Nephron (organoid): ENCODE results near the gene EFCAB11.

ENCODE experiments used
- H3K27ac Mint-ChIP-seq, 3 experiments: 2 replicates each; pipeline ENCODE4 v1.8.0; 2020; ENCODE audit warnings: mixed read lengths in 3 of 3, mild to moderate bottlenecking in 2 of 3, moderate library complexity in 1 of 3
- H3K27me3 Mint-ChIP-seq: 2 replicates; pipeline ENCODE4 v1.8.0; 2021; ENCODE audit warnings: low read depth, mild to moderate bottlenecking, moderate library complexity, mixed read lengths
- H3K36me3 Mint-ChIP-seq: 2 replicates; pipeline ENCODE4 v1.8.0; 2020; ENCODE audit warnings: low read depth, mixed read lengths
- H3K4me1 Mint-ChIP-seq: 2 replicates; pipeline ENCODE4 v1.8.0; 2020; ENCODE audit warnings: mixed read lengths
- H3K4me3 Mint-ChIP-seq, 3 experiments: 2 replicates each; pipeline ENCODE4 v1.8.0; 2020; ENCODE audit warnings: mild to moderate bottlenecking in 3 of 3, mixed read lengths in 3 of 3, moderate library complexity in 2 of 3
- H3K9me3 Mint-ChIP-seq: 2 replicates; pipeline ENCODE4 v1.8.0; 2020; ENCODE audit warnings: mixed read lengths
- TF ChIP-seq, protein P1 (sequence below), 3 experiments: fragments of 200-600 bp; sonication (generic); IDR thresholded peaks; one replicate each; pipeline ENCODE4 v1.5.0; 2021; ENCODE audit warnings: antibody characterized with exemption in 3 of 3; ENCODE audit not compliant: unreplicated experiment in 3 of 3

The EFCAB11 gene

DNA sequence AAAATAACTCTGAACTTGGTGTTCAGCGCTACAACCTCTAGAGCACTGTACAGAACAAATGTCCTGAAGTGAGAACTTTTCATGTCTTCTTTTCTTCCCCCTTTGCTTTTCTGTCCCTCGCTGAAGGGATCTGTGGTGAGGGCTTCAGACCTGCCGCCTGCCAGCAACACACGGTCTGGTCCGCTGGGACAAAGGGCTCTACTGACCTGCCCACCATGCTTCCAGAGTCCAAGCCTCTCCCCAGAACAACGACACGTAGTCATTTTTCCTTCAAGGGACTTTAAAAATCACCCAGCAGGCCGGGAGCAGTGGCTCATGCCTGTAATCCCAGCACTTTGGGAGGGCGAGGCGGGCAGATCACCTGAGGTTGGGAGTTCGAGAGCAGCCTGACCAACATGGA lies 140.4 kb downstream of the EFCAB11 start:
- peak overlapping the region; percentile 5 to 81 (median 9) for H3K27ac Mint-ChIP-seq
- peaks cover 49% of the 10 kb centered on the region for H3K4me1 Mint-ChIP-seq
- TF ChIP-seq, protein P1, sequence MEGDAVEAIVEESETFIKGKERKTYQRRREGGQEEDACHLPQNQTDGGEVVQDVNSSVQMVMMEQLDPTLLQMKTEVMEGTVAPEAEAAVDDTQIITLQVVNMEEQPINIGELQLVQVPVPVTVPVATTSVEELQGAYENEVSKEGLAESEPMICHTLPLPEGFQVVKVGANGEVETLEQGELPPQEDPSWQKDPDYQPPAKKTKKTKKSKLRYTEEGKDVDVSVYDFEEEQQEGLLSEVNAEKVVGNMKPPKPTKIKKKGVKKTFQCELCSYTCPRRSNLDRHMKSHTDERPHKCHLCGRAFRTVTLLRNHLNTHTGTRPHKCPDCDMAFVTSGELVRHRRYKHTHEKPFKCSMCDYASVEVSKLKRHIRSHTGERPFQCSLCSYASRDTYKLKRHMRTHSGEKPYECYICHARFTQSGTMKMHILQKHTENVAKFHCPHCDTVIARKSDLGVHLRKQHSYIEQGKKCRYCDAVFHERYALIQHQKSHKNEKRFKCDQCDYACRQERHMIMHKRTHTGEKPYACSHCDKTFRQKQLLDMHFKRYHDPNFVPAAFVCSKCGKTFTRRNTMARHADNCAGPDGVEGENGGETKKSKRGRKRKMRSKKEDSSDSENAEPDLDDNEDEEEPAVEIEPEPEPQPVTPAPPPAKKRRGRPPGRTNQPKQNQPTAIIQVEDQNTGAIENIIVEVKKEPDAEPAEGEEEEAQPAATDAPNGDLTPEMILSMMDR (IDR thresholded peaks at IDR 0.05; ENCODE audit: unreplicated experiment in 3 of 3) = no peak
- H3K36me3 Mint-ChIP-seq = no peaks in the 10 kb centered on the region
- no peak overlapping the region for H3K4me3 Mint-ChIP-seq
- H3K9me3 Mint-ChIP-seq = no peaks in the 10 kb centered on the region
- no peaks in the 10 kb centered on the region for H3K27me3 Mint-ChIP-seq

- H3K36me3 Mint-ChIP-seq = no peaks in the 10 kb centered on the region
- H3K27ac Mint-ChIP-seq = peak overlapping the region; percentile 5 to 81 (median 18)
- H3K4me3 Mint-ChIP-seq = no peak overlapping the region
- no peaks in the 10 kb centered on the region for H3K9me3 Mint-ChIP-seq
- H3K4me1 Mint-ChIP-seq = peaks cover 49% of the 10 kb centered on the region
- TF ChIP-seq, protein P1 (IDR thresholded peaks at IDR 0.05; ENCODE audit: unreplicated experiment in 3 of 3) = no peak
- H3K27me3 Mint-ChIP-seq = no peaks in the 10 kb centered on the region
Measured at GRCh38 chr14:89813617-89814031, 140.9 kb downstream of the EFCAB11 start.

GRCh38 chr14:89811954-89812575 lies 142.5 kb downstream of the EFCAB11 start:
- H3K4me1 Mint-ChIP-seq = peaks cover 47% of the 10 kb centered on the region
- peak overlapping the region in 2 of 3 experiments; percentile 20 to 32 for H3K27ac Mint-ChIP-seq
- no peaks in the 10 kb centered on the region for H3K27me3 Mint-ChIP-seq
- H3K36me3 Mint-ChIP-seq = no peaks in the 10 kb centered on the region
- no peaks in the 10 kb centered on the region for H3K9me3 Mint-ChIP-seq
- H3K4me3 Mint-ChIP-seq = no peak overlapping the region
- TF ChIP-seq, protein P1 (IDR thresholded peaks at IDR 0.05; ENCODE audit: unreplicated experiment in 3 of 3) = no peak

DNA sequence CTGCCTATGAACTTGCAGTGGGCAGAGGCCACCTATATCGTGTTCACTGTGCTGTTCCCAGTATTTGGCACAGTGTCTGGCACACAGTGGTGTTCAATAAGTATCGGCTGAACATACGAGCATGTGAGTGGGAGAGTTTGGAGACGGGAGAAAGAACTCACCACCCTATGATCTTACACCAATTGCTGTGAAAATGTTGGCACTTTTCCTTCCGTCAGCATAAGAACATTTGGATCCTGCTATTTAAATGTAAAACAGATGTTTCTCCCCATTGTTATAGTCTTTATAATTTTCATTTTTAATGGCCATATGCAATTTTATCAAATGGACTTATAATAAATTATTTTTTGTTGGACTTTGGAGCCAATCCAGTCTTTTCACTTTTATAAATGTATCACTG lies 144.4 kb downstream of the EFCAB11 start:
- TF ChIP-seq, protein P1 (IDR thresholded peaks at IDR 0.05; ENCODE audit: unreplicated experiment in 3 of 3) = no peak
- Mint-ChIP-seq H3K4me3 (no peak overlapping the region), H3K4me1 (peaks cover 52% of the 10 kb centered on the region), H3K9me3 (no peaks in the 10 kb centered on the region), H3K27me3 (no peaks in the 10 kb centered on the region), H3K36me3 (no peaks in the 10 kb centered on the region), H3K27ac (no peak overlapping the region)

DNA sequence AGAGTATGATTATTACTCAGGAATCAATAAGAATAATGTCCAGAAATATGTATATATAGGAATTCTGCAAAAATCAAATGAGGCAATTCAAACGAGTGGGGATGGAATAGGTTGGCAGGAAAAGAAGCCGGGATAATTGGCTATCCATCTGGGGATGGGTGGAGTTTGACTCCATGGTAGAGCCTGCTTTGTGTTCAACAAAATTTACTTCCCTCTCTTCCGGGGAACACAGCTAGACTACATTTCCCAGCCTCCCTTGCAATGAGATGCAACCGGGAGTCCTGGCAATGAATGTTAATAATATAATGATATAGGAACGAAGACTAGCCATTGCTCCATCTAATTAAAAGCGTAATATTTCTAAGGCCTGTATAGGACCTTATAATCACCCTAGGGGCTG lies 146.6 kb downstream of the EFCAB11 start:
- H3K4me1 Mint-ChIP-seq = peaks cover 38% of the 10 kb centered on the region
- no peaks in the 10 kb centered on the region for H3K36me3 Mint-ChIP-seq
- H3K27ac Mint-ChIP-seq = no peak overlapping the region
- no peaks in the 10 kb centered on the region for H3K9me3 Mint-ChIP-seq
- H3K27me3 Mint-ChIP-seq = no peaks in the 10 kb centered on the region
- H3K4me3 Mint-ChIP-seq = no peak overlapping the region
- TF ChIP-seq, protein P1 (IDR thresholded peaks at IDR 0.05; ENCODE audit: unreplicated experiment in 3 of 3) = no peak

GRCh38 chr14:89807151-89807550 lies 147.4 kb downstream of the EFCAB11 start:
- no peaks in the 10 kb centered on the region for H3K27me3 Mint-ChIP-seq
- no peaks in the 10 kb centered on the region for H3K9me3 Mint-ChIP-seq
- TF ChIP-seq, protein P1 (IDR thresholded peaks at IDR 0.05; ENCODE audit: unreplicated experiment in 3 of 3) = no peak
- H3K4me3 Mint-ChIP-seq = no peak overlapping the region
- H3K36me3 Mint-ChIP-seq = no peaks in the 10 kb centered on the region
- H3K27ac Mint-ChIP-seq = no peak overlapping the region
- peaks cover 30% of the 10 kb centered on the region for H3K4me1 Mint-ChIP-seq
